Limb (tissue), 2 donors: ENCODE data around the gene SURF6.
A peak's percentile ranks its signal among the peaks of the same experiment; 100 is the strongest.

Experiments
- DNase-seq, 2 donors: peaks; one replicate each; pipeline ENCODE4 v3.0.0-alpha.2; 2016; ENCODE audit errors: extremely low spot score in 2 of 2

The SURF6 gene

DNA sequence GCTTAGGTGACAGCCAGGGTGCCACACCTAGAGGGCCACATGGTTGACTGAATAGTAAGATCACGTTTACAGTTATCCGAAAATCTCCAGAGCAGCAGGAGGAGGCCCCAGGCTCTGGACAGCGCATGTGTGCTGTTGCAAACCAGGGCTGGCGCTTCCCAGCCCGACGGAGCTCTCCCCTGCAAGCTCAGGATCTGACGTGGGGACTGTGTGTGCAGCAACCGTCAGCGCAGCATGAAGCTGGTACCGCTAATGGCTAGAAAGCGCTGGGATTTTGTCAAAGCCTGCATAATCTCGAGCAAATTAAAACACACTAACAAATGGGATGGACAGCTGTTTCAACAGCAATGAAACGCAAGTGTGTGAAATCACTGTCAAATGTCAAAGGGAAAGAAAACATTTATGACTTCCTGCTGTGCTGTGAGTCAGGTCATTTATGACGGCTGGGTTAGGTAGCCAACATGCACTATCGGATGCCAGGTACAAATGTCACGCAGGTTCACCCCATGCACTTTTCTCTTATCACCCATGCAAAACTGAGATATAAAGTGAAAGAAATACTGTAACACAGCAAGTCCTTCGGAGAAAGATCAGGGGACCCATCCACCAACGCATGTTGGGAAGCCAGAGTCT is 32.4 kb upstream of the SURF6 start:
- DNase-seq: no peak

DNA sequence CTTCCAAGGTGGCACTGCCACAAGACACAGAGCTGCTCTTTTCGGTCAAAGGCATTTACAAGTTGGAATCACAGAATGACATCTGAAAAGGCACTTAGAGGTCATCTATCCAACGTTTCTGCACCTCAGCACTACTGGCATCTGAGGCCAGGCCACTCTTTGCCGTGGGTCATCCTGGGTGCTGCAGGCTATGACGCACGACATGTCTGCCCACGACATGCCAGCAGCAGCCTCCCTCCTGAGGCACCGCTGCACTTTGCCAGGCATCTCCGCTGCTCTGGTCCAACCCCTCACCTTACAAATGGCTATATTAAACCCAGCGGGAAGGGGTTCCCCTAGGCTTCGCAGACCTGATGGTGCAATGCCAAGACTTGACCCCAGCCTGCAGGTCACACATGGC is 31.8 kb upstream of the SURF6 start:
- DNase-seq: no peak

DNA sequence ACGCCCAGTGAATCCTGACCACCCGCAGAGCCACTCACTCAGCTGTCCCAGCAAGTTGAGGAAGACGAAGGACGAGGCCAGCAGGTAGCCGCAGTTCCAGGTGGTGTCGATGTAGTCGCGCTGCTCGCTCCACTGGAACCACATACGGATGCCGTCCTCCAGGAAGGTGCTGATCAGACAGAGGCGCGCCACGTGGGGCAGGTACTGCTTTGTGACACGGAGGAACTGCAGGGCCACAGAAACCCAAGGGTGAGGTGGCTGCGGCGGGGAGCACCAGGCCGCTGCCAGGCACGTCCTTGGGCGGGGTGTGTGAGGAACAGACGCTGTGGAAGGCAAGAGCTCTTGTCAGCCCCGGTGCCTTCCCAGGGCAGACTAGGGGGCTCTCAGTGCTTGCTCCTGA is 31.2 kb upstream of the SURF6 start:
- DNase-seq: no peak

DNA sequence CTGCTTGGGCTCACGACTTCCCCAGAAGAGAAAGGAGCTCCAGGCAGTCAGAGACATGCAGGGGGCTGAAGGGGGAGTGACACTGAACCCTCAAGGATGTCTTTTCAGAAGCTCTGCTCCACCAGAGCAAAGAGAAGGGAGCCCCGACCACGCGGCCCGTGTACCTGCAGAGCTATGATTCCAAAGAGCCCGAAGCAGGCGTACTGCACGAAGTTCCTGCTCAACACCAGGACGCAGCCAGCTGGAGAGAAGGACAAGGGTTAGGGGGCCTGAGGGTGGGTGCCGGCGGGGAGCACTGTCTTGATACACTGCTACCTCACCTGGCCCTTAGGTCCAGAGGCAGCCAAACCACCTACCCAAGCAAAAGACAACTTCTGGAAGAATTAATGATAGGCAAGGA is 30.4 kb upstream of the SURF6 start:
- no peak for DNase-seq

DNA sequence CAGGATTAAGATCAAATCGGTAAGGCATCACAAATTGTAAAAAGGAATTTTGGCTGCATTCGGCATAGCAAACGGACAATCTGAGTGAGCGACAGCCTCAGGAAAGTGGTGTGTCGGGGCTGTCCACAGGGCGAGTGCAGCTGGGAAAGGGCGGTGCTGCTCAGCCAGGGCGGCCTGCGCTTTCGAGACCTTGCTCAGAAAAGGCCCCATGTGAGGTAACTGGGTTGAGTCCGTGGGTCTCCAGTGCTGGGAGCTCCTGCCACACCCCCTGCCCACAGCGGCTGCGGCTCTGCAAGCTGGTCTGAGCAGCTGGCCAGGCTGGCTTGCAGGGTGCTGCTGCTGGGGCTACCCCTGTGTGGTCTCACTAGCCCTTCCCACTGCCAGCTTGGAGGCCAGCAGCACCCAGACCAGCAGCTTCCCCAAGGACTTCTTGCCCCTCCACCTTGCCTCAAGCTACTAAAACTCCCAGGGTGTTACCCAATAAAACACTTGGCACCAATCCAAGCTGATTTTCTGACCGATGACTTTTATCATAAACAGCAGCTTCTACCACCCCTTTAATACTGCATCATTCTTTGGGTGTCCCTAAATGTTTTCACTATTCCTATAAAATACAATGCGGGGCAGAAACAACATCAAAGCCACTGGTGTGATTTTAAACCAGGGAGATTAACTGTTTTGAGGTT is 26.5 kb upstream of the SURF6 start:
- DNase-seq: no peak

DNA sequence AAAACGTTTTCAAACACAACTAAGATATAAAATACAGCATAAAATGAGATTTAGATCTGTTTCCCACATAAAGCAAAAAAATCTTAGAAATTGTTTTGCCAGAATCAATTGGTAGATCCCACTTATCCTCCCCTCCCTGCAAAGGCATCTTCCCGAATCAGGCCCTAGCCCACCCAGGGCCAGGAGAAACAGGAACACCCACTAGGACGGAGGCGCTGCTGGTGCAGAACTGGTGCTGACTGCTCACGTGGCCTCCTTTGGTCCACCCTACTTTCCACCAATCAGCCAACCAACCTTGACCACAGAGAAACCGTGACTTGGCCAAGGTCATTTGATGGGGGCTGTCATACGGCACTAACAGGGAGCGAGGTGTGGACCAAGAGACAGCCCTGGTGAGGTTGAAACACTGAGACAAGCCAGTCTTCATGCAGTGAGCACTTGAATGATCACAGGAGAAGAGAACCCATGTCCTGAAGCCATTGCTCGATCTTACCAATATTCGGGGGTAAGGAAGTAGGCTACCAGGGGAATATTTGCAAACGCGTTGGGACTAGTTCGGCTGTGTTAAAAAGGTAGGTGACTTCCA is 25.6 kb upstream of the SURF6 start:
- DNase-seq: no peak

DNA sequence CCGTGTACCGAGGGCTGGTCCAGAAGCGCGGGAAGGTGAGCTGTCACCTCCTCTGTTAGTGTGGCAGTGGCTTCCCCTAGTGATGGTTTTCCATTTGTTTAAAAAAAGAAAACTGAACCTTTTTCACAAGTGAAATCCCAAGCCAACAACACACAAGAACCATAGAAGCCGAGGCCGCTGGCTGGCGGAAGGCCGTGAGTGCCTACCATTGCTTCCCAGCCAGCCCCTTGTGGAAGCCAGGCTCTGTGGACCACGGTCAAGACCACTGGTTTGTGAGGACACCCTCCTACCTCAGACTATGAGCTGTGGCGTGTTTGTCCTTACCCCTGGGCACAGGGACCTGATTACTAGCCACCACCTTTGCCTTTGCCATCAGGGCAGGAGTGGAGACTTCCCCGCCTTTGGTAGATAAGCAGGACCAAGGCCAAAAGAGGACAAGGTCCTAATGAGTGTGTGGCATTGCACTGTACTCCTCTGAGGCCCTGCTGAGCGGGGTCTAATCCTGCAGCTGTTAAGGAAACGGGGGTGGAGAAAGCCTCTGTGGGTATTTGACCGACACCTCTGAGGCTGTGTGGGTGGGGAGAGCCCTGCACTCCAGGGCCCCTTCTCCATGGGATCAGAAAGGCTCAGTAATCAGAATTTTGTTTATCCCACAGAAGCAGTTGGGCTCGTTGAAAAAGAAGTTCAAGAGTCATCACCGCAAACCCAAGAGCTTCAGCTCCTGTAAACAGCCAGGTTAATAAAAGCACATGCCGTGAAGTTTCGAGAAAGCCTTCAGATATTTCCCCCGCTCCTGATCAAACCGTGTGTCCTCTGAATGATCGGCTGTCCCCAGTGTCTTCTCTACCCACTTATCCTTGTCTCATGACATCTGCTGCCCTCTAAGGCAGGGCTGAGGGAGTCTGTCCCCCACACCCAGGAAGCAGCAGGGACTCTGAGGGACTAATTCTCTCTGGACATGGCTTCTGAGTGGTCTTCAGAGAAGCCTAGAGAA is 24.7 kb upstream of the SURF6 start:
- no peak for DNase-seq

DNA sequence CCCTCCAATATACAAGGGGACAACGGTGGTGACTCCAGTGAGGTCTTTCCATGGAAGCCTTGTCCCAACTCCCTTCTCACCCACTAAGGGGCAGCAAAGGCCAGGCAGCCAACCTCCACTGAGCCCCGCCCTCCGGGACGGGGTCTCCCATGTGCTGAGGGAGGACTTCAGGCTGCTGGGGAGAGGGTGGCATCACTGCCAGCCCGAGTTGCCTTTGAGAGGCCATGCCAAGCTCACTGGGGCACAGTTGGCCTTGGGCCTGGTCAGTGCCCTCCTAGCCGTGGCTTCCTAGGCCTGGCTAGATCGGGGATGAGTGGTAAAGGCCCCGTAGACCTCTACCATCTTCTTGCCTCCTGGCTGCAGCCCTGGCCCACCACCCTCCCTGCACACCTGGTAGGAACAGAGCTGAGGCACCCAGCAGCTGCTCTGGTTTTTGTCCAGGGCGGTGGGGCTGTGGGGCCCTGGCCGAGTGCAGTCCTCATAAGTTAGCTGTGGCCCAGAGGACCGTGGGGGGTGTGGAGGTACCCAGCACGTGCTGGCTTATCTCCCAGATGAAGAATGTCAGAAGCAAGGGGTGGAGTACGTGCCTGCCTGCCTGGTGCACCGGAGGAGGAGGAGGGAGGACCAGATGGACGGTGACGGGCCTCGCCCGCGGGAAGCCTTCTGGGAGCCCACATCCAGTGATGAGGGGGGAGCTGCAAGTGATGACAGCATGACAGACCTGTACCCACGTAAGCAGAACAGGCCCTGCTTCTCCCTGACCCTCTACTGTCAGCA is 23.6 kb upstream of the SURF6 start:
- DNase-seq: no peak

DNA sequence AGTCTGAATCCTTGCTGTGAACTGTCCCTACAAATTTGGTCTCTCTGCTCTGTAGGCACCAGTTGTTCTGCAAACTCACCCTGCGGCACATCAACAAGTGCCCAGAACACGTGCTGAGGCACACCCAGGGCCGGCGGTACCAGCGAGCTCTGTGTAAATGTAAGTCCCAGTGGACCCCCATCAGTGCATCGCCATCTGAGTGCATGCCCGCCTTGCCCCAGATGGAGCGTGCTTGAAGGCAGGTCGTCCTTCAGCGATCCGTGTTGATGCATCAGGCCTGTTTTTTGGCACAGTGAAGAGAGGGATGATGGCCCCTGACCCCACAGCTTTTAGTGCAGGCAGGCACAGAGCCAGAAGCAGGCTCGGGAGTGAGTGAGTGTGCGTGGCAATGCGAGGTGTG is 21.7 kb upstream of the SURF6 start:
- no peak for DNase-seq

DNA sequence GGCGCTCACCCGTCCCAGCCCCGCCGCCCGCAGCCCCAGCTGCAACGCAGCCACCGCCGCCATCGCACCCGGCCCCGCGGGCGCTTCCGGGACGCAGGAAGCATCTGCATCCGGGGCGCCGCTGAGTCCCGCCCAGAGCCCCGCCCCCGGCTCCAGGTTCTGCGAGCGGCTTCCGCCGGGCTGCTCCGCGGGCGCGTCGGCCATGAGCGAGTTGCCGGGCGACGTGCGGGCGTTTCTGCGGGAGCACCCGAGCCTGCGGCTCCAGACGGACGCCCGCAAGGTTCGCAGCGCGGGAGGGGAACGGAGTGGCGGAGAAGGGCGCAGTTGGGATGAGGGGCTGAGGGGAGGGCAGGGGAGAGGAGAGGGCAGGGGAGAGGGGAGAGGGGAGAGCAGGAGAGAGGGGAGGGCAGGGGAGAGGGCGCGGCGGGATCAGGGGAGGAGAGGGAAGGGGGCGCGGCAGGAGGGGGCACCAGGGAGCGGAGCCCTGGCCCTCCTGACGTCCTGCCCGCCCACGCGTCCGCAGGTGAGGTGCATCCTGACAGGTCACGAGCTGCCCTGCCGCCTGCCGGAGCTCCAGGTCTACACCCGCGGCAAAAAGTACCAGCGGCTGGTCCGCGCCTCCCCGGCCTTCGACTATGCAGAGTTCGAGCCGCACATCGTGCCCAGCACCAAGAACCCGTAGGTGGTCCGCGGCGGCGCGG is 20.6 kb upstream of the SURF6 start, which contains the start of the genes SURF1 and SURF2:
Gene SURF1, minus strand, starts transcription at position 97 of the 701 bp plus-strand sequence. Its CDS starts 34 bp downstream, at position 63.
Gene SURF2, plus strand, starts transcription at position 160 of the 701 bp plus-strand sequence. Its CDS starts 43 bp downstream, at position 203.
- DNase-seq: peak; percentile 83 to 91

DNA sequence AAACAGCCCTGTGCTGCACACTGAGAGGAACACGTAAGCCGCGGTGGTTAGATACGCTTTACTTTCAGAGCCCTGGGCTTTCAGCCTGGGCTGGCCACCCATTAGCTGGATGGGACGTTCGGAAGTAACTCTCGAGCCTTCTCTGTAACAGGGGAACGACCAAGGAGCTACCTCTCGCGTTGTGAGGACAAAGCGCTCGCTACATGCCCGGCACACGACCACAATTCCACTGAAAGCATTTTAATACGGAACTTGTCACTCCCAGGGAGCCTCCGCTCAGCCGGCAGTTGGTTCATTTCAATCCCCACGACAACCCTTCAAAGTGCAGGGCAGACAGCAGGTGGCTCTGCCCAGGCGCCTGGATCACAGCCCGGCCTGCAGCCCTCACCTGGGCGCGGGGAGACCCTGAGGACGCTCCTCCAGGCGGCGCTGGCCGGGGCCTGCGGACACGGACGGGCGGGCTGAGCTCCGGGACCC is 19.9 kb upstream of the SURF6 start:
- DNase-seq: no peak

DNA sequence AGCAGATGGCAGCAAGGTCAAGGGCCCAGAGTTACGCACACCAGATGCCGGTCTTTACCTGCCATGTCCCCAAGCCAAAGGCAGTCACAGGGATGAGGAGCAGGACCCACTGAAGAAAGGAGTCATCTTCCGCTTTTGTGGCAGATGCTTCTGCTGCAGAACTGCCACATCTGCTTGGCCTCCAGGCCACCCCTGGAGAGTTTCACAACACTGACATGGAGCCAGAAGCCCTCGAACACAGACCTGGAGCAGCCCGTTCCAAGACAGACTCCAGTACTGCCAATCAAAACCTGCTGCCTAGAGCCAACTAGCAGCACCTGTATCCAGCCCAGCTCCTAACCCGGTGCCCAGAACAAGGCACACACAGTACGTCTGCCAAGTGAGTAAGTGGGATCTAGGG is 18.8 kb upstream of the SURF6 start:
- DNase-seq: no peak

DNA sequence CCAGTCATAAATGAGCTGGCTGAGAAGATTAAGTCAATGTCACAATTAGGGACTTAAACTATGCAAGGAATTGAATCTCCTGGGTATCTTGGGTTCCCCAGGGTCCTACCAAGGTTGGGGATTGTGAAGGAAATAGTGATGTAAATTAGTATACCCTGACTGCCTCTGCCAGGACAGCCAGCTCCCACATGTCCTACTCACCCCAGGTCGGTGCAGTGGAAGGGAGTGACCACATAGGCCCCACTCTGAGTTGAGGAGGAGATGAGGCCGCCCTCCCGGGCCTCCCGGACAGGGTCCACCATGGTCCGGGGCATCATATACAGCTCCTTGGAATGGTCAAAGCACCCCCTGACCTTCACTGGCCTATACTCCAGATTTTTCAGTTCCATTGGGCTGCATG is 17.6 kb upstream of the SURF6 start:
- no peak for DNase-seq

DNA sequence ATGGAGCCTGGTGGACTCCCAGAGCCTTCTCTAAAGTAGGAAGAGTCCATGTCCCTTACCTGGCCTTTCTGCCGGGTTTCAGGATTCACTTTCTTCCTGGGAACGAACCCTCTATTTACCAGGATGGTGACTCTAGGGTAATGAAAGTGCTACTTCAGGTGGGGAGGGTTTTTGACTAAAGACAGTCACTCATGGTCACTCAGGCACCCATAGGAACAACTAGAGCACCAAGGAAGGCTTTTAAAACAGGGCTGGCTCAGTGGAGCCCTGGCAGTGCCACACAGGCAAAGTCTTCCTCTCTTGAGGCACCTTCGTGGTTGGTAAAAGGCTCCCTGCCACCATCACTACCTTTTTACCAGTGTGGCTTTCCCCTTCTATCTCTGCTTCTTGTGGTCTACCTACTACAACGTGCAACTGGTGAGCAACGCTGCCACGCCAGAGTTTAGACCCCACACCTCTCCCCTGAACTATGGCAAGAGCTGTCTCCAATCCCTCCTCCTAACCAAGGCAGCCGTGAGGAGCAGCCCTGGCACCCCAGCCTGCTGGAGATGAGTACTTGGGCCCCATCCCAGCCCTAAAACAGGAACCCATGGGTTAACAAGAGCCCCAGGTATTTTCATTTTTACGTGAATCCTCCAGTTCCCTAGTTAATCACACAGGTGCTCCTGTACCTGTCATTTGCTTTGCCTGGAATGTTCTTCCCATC is 16.8 kb upstream of the SURF6 start:
- DNase-seq: no peak

DNA sequence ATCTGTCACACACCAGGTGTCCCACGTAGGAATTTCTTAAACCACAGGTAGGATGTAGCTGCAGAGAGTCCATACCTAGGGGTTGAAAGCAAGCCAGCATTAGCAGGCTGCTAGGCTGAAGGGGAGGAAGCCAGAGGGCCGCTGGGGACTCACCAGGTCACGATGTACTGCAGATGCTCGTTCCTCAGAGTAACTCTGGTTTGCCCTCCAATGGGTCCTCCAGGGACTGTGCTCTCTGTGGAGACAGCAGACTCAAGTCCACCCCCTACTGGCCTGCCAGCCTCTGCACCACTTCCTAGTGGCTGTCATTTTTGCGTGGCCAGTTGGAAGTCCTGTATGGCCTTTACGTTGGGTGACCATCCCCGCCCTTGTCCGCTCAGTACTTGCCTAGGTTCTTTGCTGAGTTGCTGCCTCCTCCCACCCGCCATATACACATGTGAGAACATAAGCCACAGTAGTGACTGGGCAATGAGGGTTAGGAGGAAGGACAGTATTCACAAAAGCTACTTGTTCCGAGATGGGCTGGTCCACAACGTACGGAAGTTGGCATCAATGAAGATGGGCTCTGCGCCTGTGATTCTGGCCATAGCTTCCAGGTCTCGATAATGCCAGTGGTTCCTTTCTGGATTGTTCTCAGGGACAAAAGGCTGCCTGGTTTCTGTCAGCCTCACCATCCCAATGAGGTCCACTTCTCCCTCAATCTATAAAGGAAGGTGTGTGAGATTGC is 16.1 kb upstream of the SURF6 start:
- no peak for DNase-seq

DNA sequence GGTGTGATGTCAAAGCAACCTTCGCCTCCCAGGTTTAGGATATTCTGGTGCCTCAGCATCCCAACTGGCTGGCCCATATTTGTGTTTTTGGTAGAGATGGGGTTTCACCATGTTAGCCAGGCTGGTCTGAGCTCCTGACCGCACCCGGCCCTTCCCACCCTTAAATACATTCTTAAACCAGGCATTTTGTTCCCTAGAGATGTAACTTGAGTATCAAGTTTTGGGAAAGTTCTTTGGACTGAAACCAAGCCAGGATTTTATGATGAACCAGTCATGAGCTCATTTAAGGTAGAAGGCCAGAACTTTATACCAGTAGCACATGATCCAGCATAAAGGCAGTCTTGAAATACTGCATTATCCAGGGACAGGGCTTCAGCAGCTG is 15.5 kb upstream of the SURF6 start:
- no peak for DNase-seq

DNA sequence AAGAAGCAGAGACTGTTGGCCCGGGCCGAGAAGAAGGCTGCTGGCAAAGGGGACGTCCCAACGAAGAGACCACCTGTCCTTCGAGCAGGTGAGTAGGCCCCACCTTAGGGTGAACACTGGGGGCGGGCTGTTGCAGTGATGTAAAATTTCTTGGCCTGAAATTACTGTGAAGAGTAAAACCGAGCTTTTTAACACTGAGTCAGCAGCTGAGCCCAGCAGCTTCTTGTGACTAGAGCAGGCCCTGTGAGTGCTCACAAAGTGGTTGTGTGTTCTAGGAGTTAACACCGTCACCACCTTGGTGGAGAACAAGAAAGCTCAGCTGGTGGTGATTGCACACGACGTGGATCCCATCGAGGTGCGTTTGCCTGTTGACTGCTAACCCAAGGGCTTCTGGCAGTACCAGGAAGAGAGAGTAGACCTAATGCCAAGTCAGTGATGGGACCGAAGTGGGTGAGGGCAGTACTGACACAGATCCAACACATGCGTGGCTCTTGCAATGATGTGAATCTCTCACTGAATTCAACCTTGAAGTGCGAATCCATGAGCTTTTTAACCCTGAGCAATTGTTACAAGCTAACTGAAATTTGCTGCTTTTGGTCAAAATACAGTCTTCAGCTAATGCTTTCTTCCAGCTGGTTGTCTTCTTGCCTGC is 14.1 kb upstream of the SURF6 start:
- DNase-seq: no peak
